Measurements from ENCODE around the gene PSMC3.
A peak's percentile ranks its signal among the peaks of the same experiment; 100 is the strongest.

Gene PSMC3

GRCh38 chr11:47377571-47378009 is 48.6 kb downstream of the PSMC3 start:
- Histone ChIP-seq H3K4me1 (ENCODE audit: control insufficient read depth, insufficient read depth, low read length) (no peaks in the 10 kb centered on the region), H3K9ac (ENCODE audit: low read length) (no peak overlapping the region), H3K36me3 (ENCODE audit: control insufficient read depth, insufficient read depth, low read length, severe bottlenecking) (no peaks in the 10 kb centered on the region), H3K9me3 (ENCODE audit: control insufficient read depth, low read length) (no peaks in the 10 kb centered on the region), H3K27me3 (replicated peaks; ENCODE audit: control insufficient read depth, insufficient read depth, low read length) (no peaks in the 10 kb centered on the region), H3K4me3 (ENCODE audit: low read length) (no peak overlapping the region)
- DNase-seq (ENCODE audit: low read depth): no peak

GRCh38 chr11:47376525-47377371 is 49.5 kb downstream of the PSMC3 start:
- Histone ChIP-seq H3K9me3 (ENCODE audit: control insufficient read depth, low read length) (no peaks in the 10 kb centered on the region), H3K27me3 (replicated peaks; ENCODE audit: control insufficient read depth, insufficient read depth, low read length) (no peaks in the 10 kb centered on the region), H3K4me3 (ENCODE audit: low read length) (no peak overlapping the region), H3K4me1 (ENCODE audit: control insufficient read depth, insufficient read depth, low read length) (no peaks in the 10 kb centered on the region), H3K36me3 (ENCODE audit: control insufficient read depth, insufficient read depth, low read length, severe bottlenecking) (no peaks in the 10 kb centered on the region), H3K9ac (ENCODE audit: low read length) (no peak overlapping the region)
- no peak for DNase-seq (ENCODE audit: low read depth)

DNA sequence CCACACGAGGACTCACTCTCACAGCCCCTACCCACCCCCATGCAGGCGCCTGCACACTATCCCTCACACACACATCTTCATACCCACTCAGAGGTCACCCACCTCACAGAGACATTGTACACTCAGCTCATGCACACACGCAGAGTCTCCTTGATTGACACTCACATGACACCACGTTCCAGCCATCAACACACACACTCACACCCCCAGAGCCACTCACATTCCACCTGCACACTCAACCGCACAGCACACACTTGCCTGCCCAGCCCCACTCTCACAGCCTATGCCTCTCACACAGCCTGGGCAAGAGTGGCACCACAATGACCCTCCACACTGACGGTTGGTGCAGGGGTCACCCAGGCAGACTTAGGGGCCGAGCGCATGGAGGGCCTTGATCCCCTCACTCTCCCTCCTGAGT is 50.1 kb downstream of the PSMC3 start:
- Histone ChIP-seq H3K4me3 (ENCODE audit: low read length) (no peak overlapping the region), H3K4me1 (ENCODE audit: control insufficient read depth, insufficient read depth, low read length) (no peaks in the 10 kb centered on the region)
- no peak for DNase-seq (ENCODE audit: low read depth)

DNA sequence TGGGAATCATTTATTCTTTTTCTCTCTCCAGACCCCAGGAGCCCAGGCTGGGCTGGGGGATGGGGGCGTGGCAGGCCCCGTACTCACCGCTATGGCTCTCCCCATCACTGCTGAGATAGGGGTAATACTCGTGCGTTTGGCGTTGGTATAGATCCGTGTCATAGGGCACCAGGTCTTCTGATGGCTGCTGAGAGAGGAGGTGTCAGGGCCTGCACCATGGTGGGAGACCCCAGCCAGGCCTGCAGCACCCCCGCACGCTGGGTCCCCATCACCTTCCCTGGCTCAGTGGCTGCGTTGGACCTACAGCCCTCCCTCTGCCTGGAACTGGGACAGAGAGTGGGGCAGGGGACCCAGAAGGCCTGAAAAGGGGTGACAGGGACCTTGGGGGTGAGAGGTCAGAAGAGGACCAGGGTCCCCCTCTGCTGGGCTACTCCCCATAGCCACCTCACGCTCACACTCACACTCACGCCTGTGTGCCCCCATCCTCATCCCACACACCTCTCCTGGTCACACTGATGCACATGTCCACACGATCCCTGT is 50.6 kb downstream of the PSMC3 start:
- no peak overlapping the region for H3K4me3 ChIP-seq (ENCODE audit: low read length)
- no peaks in the 10 kb centered on the region for H3K36me3 ChIP-seq (ENCODE audit: control insufficient read depth, insufficient read depth, low read length, severe bottlenecking)
- H3K9ac ChIP-seq (ENCODE audit: low read length): no peak overlapping the region
- H3K4me1 ChIP-seq (ENCODE audit: control insufficient read depth, insufficient read depth, low read length): no peaks in the 10 kb centered on the region
- no peak for DNase-seq (ENCODE audit: low read depth)
- no peaks in the 10 kb centered on the region for H3K9me3 ChIP-seq (ENCODE audit: control insufficient read depth, low read length)
- H3K27me3 ChIP-seq (replicated peaks; ENCODE audit: control insufficient read depth, insufficient read depth, low read length): no peaks in the 10 kb centered on the region

More for the DNA sequence above, 50.1 kb downstream of the PSMC3 start:
- H3K27me3 ChIP-seq (replicated peaks; ENCODE audit: control insufficient read depth, insufficient read depth, low read length): no peaks in the 10 kb centered on the region
- no peaks in the 10 kb centered on the region for H3K9me3 ChIP-seq (ENCODE audit: control insufficient read depth, low read length)
- no peaks in the 10 kb centered on the region for H3K36me3 ChIP-seq (ENCODE audit: control insufficient read depth, insufficient read depth, low read length, severe bottlenecking)
- no peak overlapping the region for H3K9ac ChIP-seq (ENCODE audit: low read length)

GRCh38 chr11:47375020-47375419 is 51.2 kb downstream of the PSMC3 start:
- Histone ChIP-seq H3K4me1 (ENCODE audit: control insufficient read depth, insufficient read depth, low read length) (no peaks in the 10 kb centered on the region), H3K9me3 (ENCODE audit: control insufficient read depth, low read length) (no peaks in the 10 kb centered on the region), H3K9ac (ENCODE audit: low read length) (no peak overlapping the region), H3K36me3 (ENCODE audit: control insufficient read depth, insufficient read depth, low read length, severe bottlenecking) (no peaks in the 10 kb centered on the region), H3K27me3 (replicated peaks; ENCODE audit: control insufficient read depth, insufficient read depth, low read length) (no peaks in the 10 kb centered on the region), H3K4me3 (ENCODE audit: low read length) (no peak overlapping the region)
- DNase-seq (ENCODE audit: low read depth): no peak

DNA sequence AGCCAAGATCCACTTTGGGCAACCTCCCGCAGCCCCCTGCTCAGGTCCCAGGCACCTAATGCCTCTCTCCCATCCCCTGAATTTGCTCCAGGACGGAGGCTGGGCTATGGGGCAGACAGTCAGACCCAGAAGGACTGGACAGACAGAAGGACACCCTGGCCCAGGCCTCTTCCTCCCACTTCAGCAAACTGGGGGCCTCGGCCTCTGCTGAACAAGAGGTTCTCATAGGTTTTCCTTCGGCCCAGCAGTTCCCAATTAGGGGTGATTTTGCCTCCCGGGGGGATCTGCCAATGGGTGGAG is 51.6 kb downstream of the PSMC3 start:
- Histone ChIP-seq H3K27me3 (replicated peaks; ENCODE audit: control insufficient read depth, insufficient read depth, low read length) (no peaks in the 10 kb centered on the region), H3K4me1 (ENCODE audit: control insufficient read depth, insufficient read depth, low read length) (peaks cover 2% of the 10 kb centered on the region), H3K36me3 (ENCODE audit: control insufficient read depth, insufficient read depth, low read length, severe bottlenecking) (no peaks in the 10 kb centered on the region), H3K9ac (ENCODE audit: low read length) (no peak overlapping the region), H3K4me3 (ENCODE audit: low read length) (no peak overlapping the region), H3K9me3 (ENCODE audit: control insufficient read depth, low read length) (no peaks in the 10 kb centered on the region)
- DNase-seq (ENCODE audit: low read depth): no peak

DNA sequence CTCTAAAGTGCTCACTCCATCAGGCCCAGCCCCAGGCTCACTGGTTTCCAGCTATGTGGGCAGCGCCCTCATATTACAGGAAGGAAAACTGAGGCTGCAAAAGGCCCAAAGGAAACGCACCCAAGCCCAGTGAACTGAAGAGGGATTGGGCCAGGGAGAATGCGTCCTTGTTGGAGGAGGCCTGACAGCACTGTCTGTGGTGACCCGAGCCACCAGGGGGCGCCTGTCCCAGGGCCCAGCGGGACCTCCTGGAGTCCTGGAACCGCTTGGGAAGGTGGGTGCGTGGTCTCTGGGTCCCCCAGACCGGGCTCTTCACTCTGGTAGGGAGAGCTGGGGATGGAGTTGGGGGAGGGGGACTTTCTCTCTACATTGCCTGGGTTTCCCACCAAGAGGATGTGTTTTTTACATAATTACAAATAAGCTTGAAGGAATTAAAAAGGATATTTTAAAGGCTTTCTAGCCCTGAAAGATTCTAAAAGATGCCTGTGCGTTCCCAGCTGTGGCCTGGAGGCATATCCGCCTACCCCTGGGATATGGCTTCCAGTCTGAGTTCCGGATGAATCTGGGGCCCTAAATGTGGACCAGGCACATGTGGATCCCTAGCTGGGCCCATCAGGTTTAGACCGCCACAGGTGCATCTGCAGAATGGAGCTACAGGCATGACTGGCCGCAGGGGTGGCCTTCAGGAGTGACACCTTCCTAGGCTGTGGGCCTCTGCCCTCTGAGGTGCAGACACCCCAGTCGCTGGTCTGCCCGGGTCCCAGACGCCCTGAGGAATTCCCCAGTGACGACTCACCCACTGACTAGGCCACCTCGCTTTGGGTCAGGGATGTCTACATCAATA is 52.1 kb downstream of the PSMC3 start:
- Histone ChIP-seq H3K36me3 (ENCODE audit: control insufficient read depth, insufficient read depth, low read length, severe bottlenecking) (no peaks in the 10 kb centered on the region), H3K4me3 (ENCODE audit: low read length) (no peak overlapping the region), H3K4me1 (ENCODE audit: control insufficient read depth, insufficient read depth, low read length) (peaks cover 6% of the 10 kb centered on the region), H3K9me3 (ENCODE audit: control insufficient read depth, low read length) (no peaks in the 10 kb centered on the region), H3K27me3 (replicated peaks; ENCODE audit: control insufficient read depth, insufficient read depth, low read length) (no peaks in the 10 kb centered on the region), H3K9ac (ENCODE audit: low read length) (no peak overlapping the region)
- peak; percentile 94 for DNase-seq (ENCODE audit: low read depth)

GRCh38 chr11:47372422-47372821 is 53.8 kb downstream of the PSMC3 start:
- no peak for DNase-seq (ENCODE audit: low read depth)
- H3K4me3 ChIP-seq (ENCODE audit: low read length): no peak overlapping the region
- H3K36me3 ChIP-seq (ENCODE audit: control insufficient read depth, insufficient read depth, low read length, severe bottlenecking): no peaks in the 10 kb centered on the region
- H3K9ac ChIP-seq (ENCODE audit: low read length): no peak overlapping the region
- no peaks in the 10 kb centered on the region for H3K9me3 ChIP-seq (ENCODE audit: control insufficient read depth, low read length)
- H3K4me1 ChIP-seq (ENCODE audit: control insufficient read depth, insufficient read depth, low read length): peaks cover 7% of the 10 kb centered on the region
- no peaks in the 10 kb centered on the region for H3K27me3 ChIP-seq (replicated peaks; ENCODE audit: control insufficient read depth, insufficient read depth, low read length)

DNA sequence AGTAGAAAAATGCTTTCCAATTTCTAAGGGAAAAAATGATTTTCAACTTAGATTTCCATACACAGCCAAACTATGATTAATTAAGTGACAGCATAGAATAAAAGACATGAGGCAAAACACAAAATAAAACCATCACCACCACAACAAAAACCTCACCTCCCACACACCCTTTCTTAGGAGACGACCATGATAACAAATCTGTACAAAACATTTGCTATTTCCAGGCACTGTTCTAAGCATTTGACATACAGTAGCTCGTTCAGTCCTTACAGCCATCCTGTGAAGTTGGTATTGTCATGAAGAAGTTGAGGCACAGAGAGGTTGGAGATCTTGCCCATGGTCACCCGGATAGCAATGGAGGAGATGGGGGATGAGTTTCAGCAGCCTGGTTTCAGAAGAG is 56.6 kb downstream of the PSMC3 start:
- Histone ChIP-seq H3K4me3 (ENCODE audit: low read length) (no peak overlapping the region), H3K9ac (ENCODE audit: low read length) (no peak overlapping the region), H3K27me3 (replicated peaks; ENCODE audit: control insufficient read depth, insufficient read depth, low read length) (peaks cover 7% of the 10 kb centered on the region), H3K9me3 (ENCODE audit: control insufficient read depth, low read length) (no peaks in the 10 kb centered on the region), H3K36me3 (ENCODE audit: control insufficient read depth, insufficient read depth, low read length, severe bottlenecking) (no peaks in the 10 kb centered on the region), H3K4me1 (ENCODE audit: control insufficient read depth, insufficient read depth, low read length) (peaks cover 7% of the 10 kb centered on the region)
- DNase-seq (ENCODE audit: low read depth): no peak

Measured in adipocyte (in vitro differentiated cells).